ENCODE data around the gene LAMB3. TPM values are rescaled to one million over a fixed set of nuclear protein-coding genes. Genes with fewer than 3 reads are reported as not detected.

The LAMB3 gene
- polyA plus RNA-seq, 5 donors: 36.5 to 99.7 (median 57.8) TPM

- DNase-seq: no peak
Measured at GRCh38 chr1:209569455-209570207, 82.6 kb downstream of the LAMB3 start.

GRCh38 chr1:209567698-209568175 is 84.5 kb downstream of the LAMB3 start:
- DNase-seq: no peak

GRCh38 chr1:209565759-209566678 is 86.2 kb downstream of the LAMB3 start:
- DNase-seq: peak; percentile 49 to 75

Other genes with a start within 250 kb of the LAMB3 start
- gene CAMK1G, start 68.7 kb downstream of the LAMB3 start, polyA plus RNA-seq (ENCODE audit: insufficient read depth in 1 of 5, insufficient read length in 5 of 5, low replicate concordance in 1 of 5): 1 to 10 TPM; 6.8 to 9.1 (median 8.8) TPM
- gene G0S2, start 23.0 kb upstream of the LAMB3 start, polyA plus RNA-seq (ENCODE audit: insufficient read depth in 1 of 5, insufficient read length in 5 of 5, low replicate concordance in 1 of 5): 10 to 100 TPM; 25.3 to 78.1 (median 36.3) TPM
- 1 to 10 TPM; 4.6 to 9.0 (median 6.2) TPM for gene HSD11B1, start 52.4 kb upstream of the LAMB3 start, polyA plus RNA-seq (ENCODE audit: insufficient read depth in 1 of 5, insufficient read length in 5 of 5, low replicate concordance in 1 of 5)
- 1 to 10 TPM; 2.3 to 3.5 (median 2.6) TPM for gene TRAF3IP3, start 103.6 kb upstream of the LAMB3 start, polyA plus RNA-seq (ENCODE audit: insufficient read depth in 1 of 5, insufficient read length in 5 of 5, low replicate concordance in 1 of 5)
- gene C1orf74, start 132.1 kb upstream of the LAMB3 start, polyA plus RNA-seq (ENCODE audit: insufficient read depth in 1 of 5, insufficient read length in 5 of 5, low replicate concordance in 1 of 5): 1 to 10 TPM; 2.6 to 3.7 (median 3.2) TPM
- gene IRF6, start 153.7 kb upstream of the LAMB3 start, polyA plus RNA-seq (ENCODE audit: insufficient read depth in 1 of 5, insufficient read length in 5 of 5, low replicate concordance in 1 of 5): 10 to 100 TPM; 18.5 to 26.3 (median 20.5) TPM
- 10 to 100 TPM in 4 of 5 donors, 1 to 10 TPM in 1; 8.2 to 11.7 (median 10.9) TPM for gene UTP25, start 175.5 kb upstream of the LAMB3 start, polyA plus RNA-seq (ENCODE audit: insufficient read depth in 1 of 5, insufficient read length in 5 of 5, low replicate concordance in 1 of 5)